ENCODE measurements around the gene PHF21A.

Gene PHF21A

DNA sequence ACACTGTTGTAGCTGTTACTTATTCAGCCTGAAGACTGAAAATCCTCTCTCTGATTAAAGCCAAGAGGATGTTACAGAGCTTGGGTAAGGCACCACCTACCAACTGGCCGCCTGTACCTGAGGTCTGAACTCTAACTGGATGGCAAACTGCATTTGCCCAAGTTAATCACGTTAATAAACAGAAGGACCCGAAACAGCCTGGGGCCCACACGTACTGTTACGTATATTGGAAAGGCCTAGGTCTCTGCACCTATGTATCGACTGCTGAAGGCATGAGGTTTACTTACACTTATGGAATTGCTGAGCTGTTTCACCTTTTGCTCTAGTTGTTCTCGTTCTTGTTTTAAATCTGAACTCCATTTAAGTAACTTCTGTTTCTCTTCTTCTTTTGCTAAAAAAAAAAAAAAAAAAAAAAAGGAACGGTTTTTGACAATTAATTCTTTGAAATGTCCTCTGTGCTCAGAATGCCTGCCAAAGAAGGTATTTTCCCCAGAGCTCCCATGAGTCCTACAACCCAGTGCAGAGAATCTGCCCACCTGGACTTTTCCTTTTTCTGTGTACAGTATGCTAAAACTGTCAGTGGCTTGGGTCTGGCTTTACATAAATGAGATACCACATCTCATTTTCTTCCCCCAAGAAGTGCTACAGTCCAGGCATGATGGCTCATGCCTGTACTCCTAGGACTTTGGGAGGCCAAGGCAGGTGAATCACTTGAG, 185.7 kb downstream of the PHF21A start:
- no peak for DNase-seq (ENCODE audit: low read depth in 2 of 2, low spot score in 1 of 2)

DNA sequence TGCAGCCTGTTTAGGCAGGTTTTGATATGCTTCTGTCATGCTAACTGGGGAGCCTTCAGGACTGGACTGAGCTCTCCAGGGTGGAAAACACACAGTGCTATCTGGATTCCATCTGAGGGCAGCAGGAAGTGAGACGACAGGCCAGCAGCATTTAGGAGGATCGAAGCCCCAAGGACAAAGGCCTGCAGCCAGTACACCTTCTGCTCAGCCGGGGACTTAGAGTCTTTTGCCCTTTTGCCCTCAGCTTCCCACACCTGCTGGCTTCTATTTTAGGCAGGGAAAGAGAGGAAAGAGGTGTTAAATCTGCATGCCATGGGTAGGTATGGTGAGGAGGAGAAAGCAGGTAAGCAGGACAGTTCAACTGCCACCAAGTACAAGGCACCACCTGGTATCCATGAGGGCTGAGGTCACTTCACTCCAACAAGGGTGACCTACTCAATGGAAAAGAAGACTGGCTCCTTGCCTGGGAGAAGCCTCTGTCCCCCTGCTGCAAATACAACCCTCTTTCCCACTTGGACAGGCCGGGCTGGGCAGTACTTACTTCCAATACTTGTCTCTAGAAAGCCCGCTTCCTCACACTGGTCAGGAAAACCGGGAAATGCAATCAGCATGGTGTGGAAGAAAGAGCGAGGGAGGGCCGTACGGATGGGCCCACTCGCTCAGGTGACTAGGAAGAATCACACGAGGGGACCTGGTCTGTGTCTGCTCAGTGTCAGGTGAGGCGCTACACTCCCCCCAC, 186.5 kb downstream of the PHF21A start:
- DNase-seq (ENCODE audit: low read depth in 2 of 2, low spot score in 1 of 2), result no peak

DNA sequence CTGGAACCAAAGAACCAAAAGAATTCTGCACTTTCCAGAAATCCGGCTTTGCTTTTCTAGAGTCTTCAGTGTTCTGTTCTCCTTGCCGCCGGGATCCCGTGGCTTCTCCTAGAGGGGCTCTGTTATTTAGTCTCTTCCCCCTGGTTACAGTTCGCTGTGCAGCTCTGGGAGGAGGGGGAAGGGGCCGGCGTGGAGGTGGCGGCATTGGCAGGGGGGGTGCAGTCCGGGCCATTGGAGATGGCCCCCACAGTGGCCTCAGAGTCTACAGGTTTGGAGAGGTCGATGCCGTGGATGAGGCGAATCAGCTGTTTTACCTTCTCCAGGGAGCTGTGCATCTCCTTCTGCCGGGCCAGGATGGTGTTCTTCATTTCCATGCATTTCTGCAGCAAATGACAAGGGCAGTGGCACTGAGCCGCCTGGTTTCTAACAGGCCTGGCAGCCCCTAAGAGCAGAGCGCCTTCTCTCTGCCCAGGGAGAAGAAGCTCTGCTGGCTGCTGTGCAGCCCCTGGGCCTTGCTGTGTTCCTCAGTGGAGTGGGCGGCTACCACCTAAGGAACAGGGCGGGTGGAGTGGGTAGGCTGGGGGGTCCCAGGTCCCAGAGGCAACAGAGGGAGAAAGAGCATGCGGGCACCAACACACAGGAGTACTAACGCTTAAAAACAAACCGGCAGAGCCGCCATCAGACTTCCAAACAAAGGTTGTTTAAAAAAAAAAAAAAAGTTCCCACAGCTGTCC, 187.2 kb downstream of the PHF21A start:
- no peak for DNase-seq (ENCODE audit: low read depth in 2 of 2, low spot score in 1 of 2)

GRCh38 chr11:45933131-45933831, 188.0 kb downstream of the PHF21A start:
- DNase-seq (ENCODE audit: low read depth in 2 of 2, low spot score in 1 of 2), result no peak

GRCh38 chr11:45932217-45932616, 189.0 kb downstream of the PHF21A start:
- no peak for DNase-seq (ENCODE audit: low read depth in 2 of 2, low spot score in 1 of 2)

DNA sequence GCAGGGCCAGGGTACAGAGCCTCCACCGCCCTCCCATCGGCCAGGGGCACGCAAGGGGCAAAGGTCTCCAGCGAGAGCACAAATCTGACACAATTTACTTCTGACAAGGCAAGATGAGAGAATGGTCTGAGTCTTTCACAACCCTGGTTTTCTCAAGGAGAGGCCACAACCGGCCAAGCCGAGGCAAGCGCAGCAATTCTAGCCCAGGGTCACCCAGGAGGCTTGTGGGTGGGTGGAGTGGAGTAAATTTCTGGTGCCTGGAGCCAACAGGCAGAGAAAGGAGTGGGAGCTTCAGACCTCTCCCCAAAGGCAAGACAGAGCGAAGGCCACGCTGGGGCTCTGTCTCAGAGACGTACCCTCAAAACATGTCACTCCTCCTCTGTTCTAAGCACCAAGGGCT, 189.5 kb downstream of the PHF21A start:
- DNase-seq (ENCODE audit: low read depth in 2 of 2, low spot score in 1 of 2), result no peak

DNA sequence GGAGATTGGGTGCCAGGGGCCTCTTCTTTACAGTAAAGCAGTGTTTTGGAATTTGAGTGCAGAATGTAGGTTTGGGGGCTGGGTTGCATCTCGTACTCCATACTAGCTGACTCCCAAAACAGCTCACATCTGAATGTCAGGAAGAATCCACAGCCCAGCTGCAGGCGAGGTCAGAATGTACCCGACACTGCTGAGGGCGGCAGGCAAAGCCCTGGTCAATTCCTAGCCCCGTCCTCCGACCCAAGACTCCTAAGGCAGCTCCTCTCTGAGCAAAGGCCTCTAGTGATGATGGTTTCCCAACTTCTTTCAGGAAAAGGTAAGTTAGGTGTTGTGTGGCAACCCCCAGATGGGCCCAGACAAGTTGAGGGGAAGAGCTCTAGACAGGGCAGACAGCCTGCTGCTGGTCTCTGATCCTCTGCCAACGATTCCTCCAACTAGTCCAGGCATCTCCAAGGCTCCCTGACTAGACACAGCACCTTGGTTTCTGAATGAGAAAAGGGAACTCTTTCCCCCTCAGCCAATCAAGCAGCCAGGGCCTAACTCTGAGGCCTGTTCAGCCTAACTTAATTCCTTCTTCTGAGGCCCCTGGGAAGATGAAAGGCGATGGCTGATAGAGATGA, 190.2 kb downstream of the PHF21A start:
- DNase-seq (ENCODE audit: low read depth in 2 of 2, low spot score in 1 of 2), result no peak

GRCh38 chr11:45930031-45930794, 191.0 kb downstream of the PHF21A start:
- DNase-seq (ENCODE audit: low read depth in 2 of 2, low spot score in 1 of 2), result no peak

- DNase-seq (ENCODE audit: low read depth in 2 of 2, low spot score in 1 of 2), result no peak
Observed at GRCh38 chr11:45929486-45930030, 191.7 kb downstream of the PHF21A start.

DNA sequence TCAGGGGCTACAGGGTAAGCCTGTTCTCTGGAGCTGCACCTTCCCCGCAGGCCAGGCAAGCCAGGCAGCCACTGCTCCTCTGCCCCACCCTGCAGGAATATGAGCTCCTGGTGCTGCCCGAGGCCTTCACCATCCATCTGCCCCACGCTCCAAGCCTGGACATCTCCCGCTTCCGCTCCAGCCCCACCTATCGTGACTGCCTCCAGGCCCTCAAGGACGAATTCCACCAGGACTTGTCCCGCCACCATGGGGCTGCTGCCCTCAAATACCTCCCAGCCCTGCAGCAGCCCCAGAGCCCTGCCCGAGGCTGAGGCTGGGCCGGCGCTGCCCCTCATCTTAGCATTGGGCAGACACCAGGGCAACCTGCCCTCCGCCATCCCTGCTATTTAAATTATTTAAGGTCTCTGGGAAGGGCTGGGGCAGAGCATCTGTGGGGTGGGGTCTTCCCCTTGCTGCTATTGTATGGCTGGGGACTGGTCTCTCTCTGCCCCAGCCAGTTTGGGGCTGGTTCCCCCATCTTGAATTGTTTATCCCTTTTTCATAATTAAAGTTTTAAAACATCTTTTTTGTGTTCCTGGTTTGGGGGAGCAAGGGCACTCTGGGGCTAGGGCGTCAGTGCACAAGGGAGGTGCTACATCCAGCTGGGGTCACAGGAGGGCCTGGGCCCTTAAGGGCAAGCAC, 192.6 kb downstream of the PHF21A start:
- no peak for DNase-seq (ENCODE audit: low read depth in 2 of 2, low spot score in 1 of 2)

GRCh38 chr11:45927684-45928413, 193.4 kb downstream of the PHF21A start:
- DNase-seq (ENCODE audit: low read depth in 2 of 2, low spot score in 1 of 2), result no peak

DNA sequence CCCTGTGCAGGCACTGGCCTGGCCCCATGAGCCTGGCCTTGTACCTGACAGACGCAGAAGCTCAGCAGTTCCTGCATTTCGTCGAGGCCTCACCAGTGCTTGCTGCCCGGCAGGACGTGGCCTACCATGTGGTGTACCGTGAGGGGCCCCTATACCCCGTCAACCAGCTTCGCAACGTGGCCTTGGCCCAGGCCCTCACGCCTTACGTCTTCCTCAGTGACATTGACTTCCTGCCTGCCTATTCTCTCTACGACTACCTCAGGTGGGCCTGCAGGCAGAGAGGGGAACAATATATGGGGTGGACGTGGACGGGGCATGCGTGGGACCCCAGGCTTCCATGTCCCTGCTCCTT, 193.9 kb downstream of the PHF21A start:
- DNase-seq (ENCODE audit: low read depth in 2 of 2, low spot score in 1 of 2), result no peak

- DNase-seq (ENCODE audit: low read depth in 2 of 2, low spot score in 1 of 2), result no peak
Observed at GRCh38 chr11:45926536-45927331, 194.5 kb downstream of the PHF21A start.

GRCh38 chr11:45926001-45926401, 195.3 kb downstream of the PHF21A start:
- no peak for DNase-seq (ENCODE audit: low read depth in 2 of 2, low spot score in 1 of 2)

- no peak for DNase-seq (ENCODE audit: low read depth in 2 of 2, low spot score in 1 of 2)
Observed at GRCh38 chr11:45925550-45925949, 195.7 kb downstream of the PHF21A start.

DNA sequence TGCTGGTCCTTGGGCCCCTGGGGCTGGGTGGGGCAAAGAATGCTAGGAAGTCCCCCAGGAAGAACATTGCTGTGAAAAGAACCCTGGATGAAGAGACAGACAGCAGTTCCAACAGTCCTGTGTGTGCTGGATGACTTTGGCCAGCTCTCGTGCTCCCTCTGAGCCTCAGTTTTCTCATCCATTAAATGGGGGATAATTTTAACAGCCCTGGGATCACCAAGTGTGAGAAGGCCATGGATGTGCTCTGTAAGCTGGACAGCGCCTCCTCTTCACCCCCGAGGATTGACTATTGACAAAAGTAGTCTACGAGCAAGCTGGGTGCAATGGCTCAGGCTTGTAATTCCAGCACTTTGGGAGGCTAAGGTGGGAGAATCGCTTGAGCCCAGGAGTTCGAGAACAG, 196.3 kb downstream of the PHF21A start:
- DNase-seq (ENCODE audit: low read depth in 2 of 2, low spot score in 1 of 2), result no peak

- DNase-seq (ENCODE audit: low read depth in 2 of 2, low spot score in 1 of 2), result no peak
Observed at GRCh38 chr11:45924036-45924915, 197.0 kb downstream of the PHF21A start.

Measured in stimulated activated CD8-positive, alpha-beta memory T cell treated with anti-CD3 and anti-CD28 coated beads, Interleukin-4, amount 100 ng/mL, for 1 hour (primary cell).